HEK293 (cell line): ENCODE results near the gene PARD3.

ENCODE experiments used
- BCL11A ChIP-seq: fragments of 450-650 bp; formaldehyde crosslinking; IDR thresholded peaks from 2 replicates; pipeline ENCODE4 v1.5.1; 2016; ENCODE audit warnings: low read depth, missing biosample characterization, missing genetic modification characterization
- CTCF ChIP-seq: fragments of 450-650 bp; formaldehyde crosslinking; IDR thresholded peaks from 2 replicates; pipeline ENCODE4 v1.5.1; 2016; ENCODE audit warnings: missing biosample characterization, missing genetic modification characterization
- FEZF1 ChIP-seq: fragments of 450-650 bp; formaldehyde crosslinking; IDR thresholded peaks from 2 replicates; pipeline ENCODE4 v1.5.1; 2016; ENCODE audit warnings: missing biosample characterization, missing genetic modification characterization
- GFI1B ChIP-seq: fragments of 450-650 bp; formaldehyde crosslinking; IDR thresholded peaks from 2 replicates; pipeline ENCODE4 v1.5.1; 2016; ENCODE audit warnings: missing biosample characterization, missing genetic modification characterization
- PATZ1 ChIP-seq: fragments of 450-650 bp; formaldehyde crosslinking; IDR thresholded peaks from 2 replicates; pipeline ENCODE4 v1.5.1; 2016; ENCODE audit warnings: missing biosample characterization, missing genetic modification characterization
- PBX3 ChIP-seq: sonication (generic); formaldehyde crosslinking; IDR thresholded peaks from 2 replicates; pipeline ENCODE4 v1.8.1; 2022; ENCODE audit warnings: mild to moderate bottlenecking, moderate library complexity, missing genetic modification reagents
- SCRT1 ChIP-seq: fragments of 450-650 bp; formaldehyde crosslinking; IDR thresholded peaks from 2 replicates; pipeline ENCODE4 v1.5.1; 2016; ENCODE audit warnings: missing biosample characterization, missing genetic modification characterization, borderline replicate concordance
- SP2 ChIP-seq: fragments of 450-650 bp; formaldehyde crosslinking; IDR thresholded peaks from 2 replicates; pipeline ENCODE4 v1.5.1; 2016; ENCODE audit warnings: missing biosample characterization, missing genetic modification characterization
- ZBTB26 ChIP-seq: fragments of 450-650 bp; formaldehyde crosslinking; optimal IDR thresholded peaks from 2 replicates; pipeline ENCODE3; 2016; ENCODE audit warnings: missing biosample characterization, mild to moderate bottlenecking, missing genetic modification characterization
- ZNF580 ChIP-seq: fragments of 450-650 bp; formaldehyde crosslinking; IDR thresholded peaks from 2 replicates; pipeline ENCODE4 v1.5.1; 2016; ENCODE audit warnings: missing biosample characterization, missing genetic modification characterization
- ZNF629 ChIP-seq: fragments of 450-650 bp; formaldehyde crosslinking; IDR thresholded peaks from 2 replicates; pipeline ENCODE4 v1.5.1; 2017; ENCODE audit warnings: missing biosample characterization, missing genetic modification characterization
- ZNF701 ChIP-seq: fragments of 450-650 bp; formaldehyde crosslinking; IDR thresholded peaks from 2 replicates; pipeline ENCODE4 v1.5.1; 2016; ENCODE audit warnings: missing biosample characterization, missing genetic modification characterization
- ZNF792 ChIP-seq: fragments of 450-650 bp; formaldehyde crosslinking; IDR thresholded peaks from 2 replicates; pipeline ENCODE4 v1.5.1; 2016; ENCODE audit warnings: missing biosample characterization, missing genetic modification characterization

GRCh38 chr10:34392641-34393170, 422.4 kb downstream of the PARD3 start:
- TF ChIP-seq SP2 (tag by site-specific recombination) (no peak), CTCF (tag by site-specific recombination) (no peak), PBX3 (no peak), FEZF1 (no peak), GFI1B (tag by site-specific recombination) (no peak), PATZ1 (no peak), ZNF629 (tag by site-specific recombination) (no peak), ZNF580 (tag by site-specific recombination) (no peak), ZNF701 (tag by site-specific recombination) (no peak), ZNF792 (tag by site-specific recombination) (no peak), BCL11A (tag by site-specific recombination) (no peak), ZBTB26 (tag by site-specific recombination) (no peak), SCRT1 (no peak)
